Natural killer cell treated with Interleukin-12 subunit alpha and Interleukin-12 subunit beta and Interleukin-15 and Interleukin-18, amount 100 ng/mL, for 72 hours (primary cell): ENCODE data around the gene TOMM34. TPM values are rescaled to one million over a fixed set of nuclear protein-coding genes. Genes with fewer than 3 reads are reported as not detected.

ENCODE experiments used
- ATAC-seq, 2 donors: fragments of 150-1000 bp; cut with Tn5 transposase in 1 of 2; sonication (Bioruptor Pico), chemical (Tn5 transposase) in 1 of 2; 2 replicates each; pipeline ENCODE4 v1.10.0; 2021
- DNase-seq: peaks from one replicate; pipeline ENCODE4 v3.0.0; 2022; ENCODE audit warnings: low spot score
- H3K27ac Mint-ChIP-seq, 2 donors: 1 replicate in 1 of 2; 2 replicates in 1 of 2; pipeline ENCODE4 v1.8.0; 2022; ENCODE audit warnings: mixed read lengths in 2 of 2, mild to moderate bottlenecking in 1 of 2, moderate library complexity in 1 of 2
- H3K27me3 Mint-ChIP-seq, 2 donors: 1 replicate in 1 of 2; 2 replicates in 1 of 2; pipeline ENCODE4 v1.8.0; 2022; ENCODE audit warnings: mixed read lengths in 2 of 2
- H3K36me3 Mint-ChIP-seq: one replicate; pipeline ENCODE4 v1.8.0; 2022; ENCODE audit warnings: mixed read lengths
- H3K4me1 Mint-ChIP-seq, 2 donors: 1 replicate in 1 of 2; 2 replicates in 1 of 2; pipeline ENCODE4 v1.8.0; 2022; ENCODE audit warnings: low read depth in 2 of 2, mixed read lengths in 2 of 2, mild to moderate bottlenecking in 1 of 2
- H3K4me3 Mint-ChIP-seq: one replicate; pipeline ENCODE4 v1.8.0; 2022; ENCODE audit warnings: mixed read lengths
- H3K9me3 Mint-ChIP-seq: 2 replicates; pipeline ENCODE4 v1.8.0; 2022; ENCODE audit warnings: mixed read lengths
- total RNA-seq, 2 donors: library from RNA; stranded (reverse); gene quantifications; one replicate each; pipeline ENCODE4 v1.2.3, GENCODE V29; 2022

The TOMM34 gene, protein sequence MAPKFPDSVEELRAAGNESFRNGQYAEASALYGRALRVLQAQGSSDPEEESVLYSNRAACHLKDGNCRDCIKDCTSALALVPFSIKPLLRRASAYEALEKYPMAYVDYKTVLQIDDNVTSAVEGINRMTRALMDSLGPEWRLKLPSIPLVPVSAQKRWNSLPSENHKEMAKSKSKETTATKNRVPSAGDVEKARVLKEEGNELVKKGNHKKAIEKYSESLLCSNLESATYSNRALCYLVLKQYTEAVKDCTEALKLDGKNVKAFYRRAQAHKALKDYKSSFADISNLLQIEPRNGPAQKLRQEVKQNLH
- 10 to 100 TPM; 25.1 to 34.9 TPM for total RNA-seq

- no peaks in the 10 kb centered on the region for H3K27me3 Mint-ChIP-seq
- H3K27ac Mint-ChIP-seq = peak within 1 kb of the TSS; percentile 63 to 88
- H3K36me3 Mint-ChIP-seq = peaks cover 14% of the 10 kb centered on the region
- peak within 1 kb of the TSS; percentile 92 for H3K4me3 Mint-ChIP-seq
- no peaks in the 10 kb centered on the region for H3K9me3 Mint-ChIP-seq
- peaks cover 44 to 51% of the 10 kb centered on the region in 2 donors for H3K4me1 Mint-ChIP-seq
- DNase-seq = peak; percentile 96
- peak; percentile 96 to 98 for ATAC-seq
Observed at GRCh38 chr20:44960103-44960852, at the start of gene TOMM34. Gene TOMM34, minus strand, starts transcription at chr20:44960397. Its CDS starts 64 bp downstream, at chr20:44960333.

DNA sequence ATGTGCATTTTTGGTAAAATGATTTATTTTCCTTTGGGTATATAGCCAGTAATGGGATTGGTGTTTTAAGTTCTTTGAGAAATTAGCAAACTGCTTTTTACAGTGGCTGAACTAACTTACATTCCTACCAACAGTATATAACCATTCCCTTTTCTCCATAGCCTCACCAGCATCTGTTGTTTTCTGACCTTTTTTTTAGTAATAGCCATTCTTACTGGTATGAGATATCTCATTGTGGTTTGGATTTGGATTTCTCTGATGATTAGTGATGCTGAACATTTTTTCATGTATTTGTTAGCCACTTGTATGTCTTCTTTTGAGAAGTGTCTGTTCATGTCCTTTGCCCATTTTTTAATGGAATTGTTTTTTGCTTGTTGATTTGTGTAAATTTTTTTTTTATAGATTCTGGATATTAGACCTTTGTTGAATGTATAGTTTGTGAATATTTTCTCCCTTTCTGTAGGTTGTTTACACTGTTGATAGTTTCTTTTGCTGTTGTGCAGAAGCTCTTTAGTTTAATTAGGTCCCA is 48.4 kb upstream of the TOMM34 start:
- ATAC-seq = no peak
- Mint-ChIP-seq H3K36me3 (peaks cover 20% of the 10 kb centered on the region), H3K9me3 (no peaks in the 10 kb centered on the region), H3K4me3 (no peak overlapping the region), H3K27me3 (no peaks in the 10 kb centered on the region), H3K4me1 (peaks cover 29 to 33% of the 10 kb centered on the region in 2 donors), H3K27ac (peak overlapping the region in 1 of 2 donors; percentile 62)
- DNase-seq = no peak

- DNase-seq (no peak), ATAC-seq (no peak)
- H3K4me1 Mint-ChIP-seq = peaks cover 49 to 51% of the 10 kb centered on the region in 2 donors
- H3K9me3 Mint-ChIP-seq = no peaks in the 10 kb centered on the region
- H3K27ac Mint-ChIP-seq = peak overlapping the region; percentile 80 to 99
- no peak overlapping the region for H3K4me3 Mint-ChIP-seq
- H3K36me3 Mint-ChIP-seq = peaks cover 65% of the 10 kb centered on the region
- no peaks in the 10 kb centered on the region for H3K27me3 Mint-ChIP-seq
Observed at GRCh38 chr20:44997668-44998067, 37.5 kb upstream of the TOMM34 start.

DNA sequence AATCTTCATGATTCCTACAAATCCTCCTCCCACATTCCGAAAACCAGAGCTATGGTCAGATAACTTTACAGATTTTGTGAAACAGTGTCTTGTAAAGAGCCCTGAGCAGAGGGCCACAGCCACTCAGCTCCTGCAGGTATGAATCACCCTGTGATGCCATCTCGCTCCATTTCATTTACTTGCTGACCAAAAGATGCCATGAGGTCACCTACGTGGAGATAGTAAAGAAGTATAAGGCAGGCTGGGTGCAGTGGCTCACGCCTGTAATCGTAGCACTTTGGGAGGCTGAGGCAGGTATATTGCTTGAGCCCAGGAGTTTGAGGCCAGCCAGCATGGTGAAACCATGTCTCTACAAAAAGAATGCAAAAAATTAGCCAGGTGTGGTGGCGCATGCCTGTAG is 37.0 kb upstream of the TOMM34 start:
- H3K4me1 Mint-ChIP-seq = peaks cover 49 to 51% of the 10 kb centered on the region in 2 donors
- no peak overlapping the region for H3K4me3 Mint-ChIP-seq
- H3K36me3 Mint-ChIP-seq = peaks cover 64% of the 10 kb centered on the region
- DNase-seq (no peak), ATAC-seq (no peak)
- H3K9me3 Mint-ChIP-seq = no peaks in the 10 kb centered on the region
- H3K27ac Mint-ChIP-seq = peak overlapping the region; percentile 80 to 99
- no peaks in the 10 kb centered on the region for H3K27me3 Mint-ChIP-seq

DNA sequence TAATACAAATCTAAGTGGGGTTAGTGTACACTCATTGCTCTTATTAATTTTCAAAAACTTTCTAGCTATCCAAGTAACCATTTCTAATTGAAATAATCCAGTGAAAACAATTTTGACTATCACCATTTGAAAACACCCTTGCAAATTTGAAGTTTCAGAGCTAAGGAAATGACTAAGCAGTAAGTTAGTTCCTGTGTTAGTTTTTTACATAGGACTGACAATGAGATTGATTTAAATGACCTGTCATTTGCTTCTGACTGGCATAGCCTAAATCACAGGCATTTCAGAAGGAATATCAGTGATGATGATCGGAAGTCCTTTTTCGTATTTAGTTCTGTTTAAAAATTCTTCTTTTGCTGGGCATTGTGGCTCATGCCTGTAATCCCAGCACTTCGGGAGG is 33.1 kb upstream of the TOMM34 start:
- ATAC-seq = peak; percentile 56 to 67
- H3K4me3 Mint-ChIP-seq = peak overlapping the region; percentile 84
- peaks cover 46% of the 10 kb centered on the region for H3K36me3 Mint-ChIP-seq
- H3K27me3 Mint-ChIP-seq = no peaks in the 10 kb centered on the region
- no peak for DNase-seq
- no peaks in the 10 kb centered on the region for H3K9me3 Mint-ChIP-seq
- H3K27ac Mint-ChIP-seq = peak overlapping the region; percentile 98 to 99
- peaks cover 59 to 74% of the 10 kb centered on the region in 2 donors for H3K4me1 Mint-ChIP-seq

- Mint-ChIP-seq H3K9me3 (no peaks in the 10 kb centered on the region), H3K36me3 (peaks cover 34% of the 10 kb centered on the region), H3K27ac (peak overlapping the region; percentile 98 to 99), H3K4me1 (peaks cover 52 to 65% of the 10 kb centered on the region in 2 donors), H3K4me3 (peak overlapping the region; percentile 87), H3K27me3 (no peaks in the 10 kb centered on the region)
- DNase-seq (no peak), ATAC-seq (peak; percentile 46 to 68)
Observed at GRCh38 chr20:44990957-44991356, 30.8 kb upstream of the TOMM34 start.

DNA sequence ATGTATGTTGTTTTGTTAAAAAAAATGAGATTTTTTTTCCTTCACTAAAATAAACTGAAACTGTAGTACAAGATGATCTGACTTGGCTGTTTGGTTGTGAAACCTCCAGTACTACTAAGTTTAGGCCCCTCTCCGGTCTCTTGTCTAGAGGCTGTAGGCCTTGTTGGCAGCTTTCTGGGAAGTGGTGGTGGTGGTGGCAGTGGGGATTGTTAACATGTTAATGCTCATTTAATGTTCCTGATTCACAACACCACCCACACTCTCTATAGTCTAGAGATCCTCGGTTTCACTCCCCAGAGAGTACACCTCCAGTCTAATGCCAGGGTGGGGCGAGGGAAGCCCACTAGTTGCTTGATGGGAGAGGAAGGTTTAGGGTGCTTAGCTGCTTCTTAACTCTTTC is 30.2 kb upstream of the TOMM34 start:
- H3K27me3 Mint-ChIP-seq = no peaks in the 10 kb centered on the region
- peaks cover 33% of the 10 kb centered on the region for H3K36me3 Mint-ChIP-seq
- H3K4me1 Mint-ChIP-seq = peaks cover 50 to 64% of the 10 kb centered on the region in 2 donors

GRCh38 chr20:44988631-44989171 is 28.5 kb upstream of the TOMM34 start:
- H3K36me3 Mint-ChIP-seq = peaks cover 29% of the 10 kb centered on the region
- H3K9me3 Mint-ChIP-seq = no peaks in the 10 kb centered on the region
- peak overlapping the region; percentile 98 to 99 for H3K27ac Mint-ChIP-seq
- H3K27me3 Mint-ChIP-seq = no peaks in the 10 kb centered on the region
- H3K4me3 Mint-ChIP-seq = no peak overlapping the region
- DNase-seq (no peak), ATAC-seq (no peak)
- peaks cover 41 to 55% of the 10 kb centered on the region in 2 donors for H3K4me1 Mint-ChIP-seq

More for the DNA sequence above, 30.2 kb upstream of the TOMM34 start:
- peak; percentile 91 to 92 for ATAC-seq
- peak overlapping the region; percentile 98 to 99 for H3K27ac Mint-ChIP-seq
- no peaks in the 10 kb centered on the region for H3K9me3 Mint-ChIP-seq
- peak; percentile 79 for DNase-seq
- H3K4me3 Mint-ChIP-seq = peak overlapping the region; percentile 87

DNA sequence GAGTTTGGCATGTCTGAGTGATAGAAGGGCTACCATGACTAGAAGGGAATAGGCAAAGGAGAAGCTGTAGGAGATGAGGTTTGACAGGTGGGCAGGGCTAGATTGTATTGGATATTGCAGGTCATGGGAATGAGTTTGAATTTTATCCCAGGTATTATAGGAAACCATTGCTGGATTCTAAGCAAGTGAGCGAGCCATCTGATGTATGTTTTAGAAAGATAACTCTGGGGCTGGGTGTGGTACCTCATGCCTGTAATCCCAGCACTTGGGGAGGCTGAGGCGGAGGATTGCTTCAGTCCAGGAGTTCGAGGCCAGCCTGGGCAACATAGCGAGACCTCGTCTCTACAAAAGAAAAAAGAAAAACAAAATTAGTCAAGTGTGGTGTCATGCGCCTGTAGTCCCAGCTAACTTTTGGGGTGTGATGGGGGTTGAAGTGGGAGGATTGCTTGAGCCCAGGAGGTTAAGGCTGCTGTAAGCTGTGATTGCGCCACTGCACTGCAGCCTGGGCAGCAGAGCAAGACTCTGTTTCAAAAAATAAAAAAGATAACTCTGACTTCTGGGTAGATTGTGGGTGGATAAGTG is 23.0 kb upstream of the TOMM34 start:
- Mint-ChIP-seq H3K27ac (peak overlapping the region; percentile 53 to 97), H3K27me3 (no peaks in the 10 kb centered on the region), H3K4me3 (peak overlapping the region; percentile 4), H3K4me1 (peaks cover 41 to 53% of the 10 kb centered on the region in 2 donors), H3K9me3 (no peaks in the 10 kb centered on the region), H3K36me3 (peaks cover 42% of the 10 kb centered on the region)
- no peak for ATAC-seq
- no peak for DNase-seq

DNA sequence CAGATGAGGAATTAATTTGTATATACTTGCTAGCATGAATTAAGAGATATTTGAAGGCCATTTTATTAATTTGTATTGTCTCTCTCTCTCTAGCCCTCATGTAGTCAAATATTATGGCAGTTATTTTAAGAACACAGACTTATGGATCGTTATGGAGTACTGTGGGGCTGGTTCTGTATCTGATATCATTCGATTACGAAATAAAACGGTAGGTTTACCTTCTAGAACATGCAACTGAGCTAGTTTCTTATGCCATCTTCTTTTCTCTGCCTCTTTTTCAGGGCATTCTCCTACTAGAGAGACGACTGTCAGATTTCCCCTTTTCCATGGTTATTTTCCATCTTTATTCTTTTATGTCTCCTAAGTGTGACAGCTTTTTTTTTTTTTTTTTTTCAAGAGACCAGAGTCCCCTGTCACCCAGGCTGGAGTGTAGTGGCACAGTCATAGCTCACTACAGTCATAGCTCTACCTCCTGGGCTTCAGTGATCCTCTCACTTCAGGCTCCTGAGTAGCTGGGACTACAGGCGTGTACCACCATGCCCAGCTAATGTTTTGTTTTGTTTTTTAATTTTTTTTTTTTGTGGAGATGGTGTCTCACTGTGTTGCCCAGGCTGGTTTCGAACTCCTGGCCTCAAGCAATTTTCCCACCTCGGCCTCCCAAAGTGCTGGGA is 21.7 kb upstream of the TOMM34 start:
- Mint-ChIP-seq H3K36me3 (peaks cover 52% of the 10 kb centered on the region), H3K4me3 (no peak overlapping the region), H3K9me3 (no peaks in the 10 kb centered on the region), H3K27me3 (no peaks in the 10 kb centered on the region), H3K27ac (peak overlapping the region; percentile 94 to 97), H3K4me1 (peaks cover 49 to 63% of the 10 kb centered on the region in 2 donors)
- ATAC-seq (peak in 1 of 2 donors; percentile 63), DNase-seq (no peak)

DNA sequence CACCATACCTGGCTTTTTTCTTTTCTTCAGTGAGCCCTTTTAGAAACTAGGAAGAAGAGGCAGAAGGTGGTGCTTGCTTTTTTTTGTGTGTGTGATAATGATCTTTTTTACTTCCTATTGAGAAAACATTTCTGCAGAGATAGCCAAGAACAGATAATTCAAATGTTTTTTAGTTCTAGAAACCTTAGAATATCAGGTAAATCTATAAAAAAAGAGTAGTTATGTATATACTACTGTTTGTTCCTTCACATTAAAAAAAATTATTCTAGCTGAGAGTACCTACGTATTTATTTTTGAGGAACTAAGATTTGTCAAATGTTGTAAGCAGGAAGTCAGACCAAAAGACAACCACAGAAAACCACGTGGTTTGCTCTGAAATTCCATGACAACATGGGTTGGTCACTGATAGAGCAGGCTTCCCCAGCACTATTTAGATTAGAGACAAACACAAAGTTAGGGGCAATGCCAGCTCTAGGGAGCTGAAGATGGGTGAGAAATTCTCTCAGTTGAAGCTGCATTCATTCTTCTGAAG is 19.0 kb upstream of the TOMM34 start:
- H3K36me3 Mint-ChIP-seq = peaks cover 64% of the 10 kb centered on the region
- ATAC-seq (peak; percentile 87 to 92), DNase-seq (peak; percentile 73)
- no peaks in the 10 kb centered on the region for H3K27me3 Mint-ChIP-seq
- peaks cover 58 to 70% of the 10 kb centered on the region in 2 donors for H3K4me1 Mint-ChIP-seq
- H3K4me3 Mint-ChIP-seq = peak overlapping the region; percentile 78
- H3K9me3 Mint-ChIP-seq = no peaks in the 10 kb centered on the region
- peak overlapping the region; percentile 94 to 97 for H3K27ac Mint-ChIP-seq

DNA sequence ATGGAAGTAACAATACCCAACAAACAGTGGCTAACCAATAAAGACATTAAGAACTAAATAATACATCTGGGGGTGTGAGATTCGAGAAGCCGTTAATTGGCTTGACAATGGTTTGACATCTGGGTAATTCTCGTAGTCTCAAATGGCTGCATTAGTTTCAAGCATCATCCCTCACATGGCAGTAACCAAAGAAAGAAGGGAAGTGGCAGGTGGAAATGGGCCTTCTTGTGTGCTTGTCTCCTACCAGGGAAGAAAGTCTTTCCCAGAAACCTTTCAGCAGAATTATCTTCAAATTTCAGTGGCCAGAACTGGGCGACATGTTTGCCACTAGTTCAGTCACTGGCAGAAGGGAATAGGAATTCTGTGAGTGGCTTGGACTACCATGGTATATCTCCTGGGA is 16.5 kb upstream of the TOMM34 start:
- ATAC-seq (no peak), DNase-seq (no peak)
- Mint-ChIP-seq H3K4me1 (peaks cover 53 to 66% of the 10 kb centered on the region in 2 donors), H3K4me3 (no peak overlapping the region), H3K9me3 (no peaks in the 10 kb centered on the region), H3K36me3 (peaks cover 63% of the 10 kb centered on the region), H3K27ac (peak overlapping the region; percentile 94 to 97), H3K27me3 (no peaks in the 10 kb centered on the region)

DNA sequence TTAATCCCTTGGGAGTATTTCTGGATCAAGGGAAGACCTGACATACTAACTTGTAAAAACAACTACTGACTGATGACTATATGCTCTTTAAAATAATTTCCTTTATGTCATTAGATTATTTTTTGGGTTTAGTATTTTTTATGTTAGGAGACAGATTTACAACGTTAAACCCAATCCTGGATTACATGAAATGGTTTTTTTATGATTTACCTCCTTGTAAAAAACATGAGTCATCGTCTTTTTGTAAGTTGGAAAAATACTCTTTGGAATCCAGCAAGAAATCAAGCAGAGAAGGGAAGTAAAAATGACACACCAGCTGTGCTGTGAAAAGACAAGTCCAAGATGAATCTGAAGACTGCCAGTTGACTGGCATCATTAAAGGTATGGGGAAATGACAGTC is 12.9 kb upstream of the TOMM34 start:
- Mint-ChIP-seq H3K27me3 (no peaks in the 10 kb centered on the region), H3K36me3 (peaks cover 51% of the 10 kb centered on the region), H3K4me3 (peak overlapping the region; percentile 25), H3K9me3 (no peaks in the 10 kb centered on the region), H3K4me1 (peaks cover 65 to 75% of the 10 kb centered on the region in 2 donors), H3K27ac (peak overlapping the region; percentile 64 to 78)
- no peak for DNase-seq
- ATAC-seq = no peak
